GM19463 (cell line): ENCODE data around the gene ANKRD39.
"Not testable (repeated sequence)": the region's sequence is repeated elsewhere in the genome, so short reads cannot be mapped to it uniquely, and the experiment has no call there.

Experiments
- ATAC-seq: cut with Tn5 transposase; IDR thresholded peaks from one replicate; pipeline ENCODE4 v1.9.1; 2021; ENCODE audit warnings: mild to moderate bottlenecking, moderate library complexity; ENCODE audit not compliant: unreplicated experiment

ANKRD39 gene

GRCh38 chr2:96810783-96811192 is 47.0 kb downstream of the ANKRD39 start:
- ATAC-seq, result no peak

DNA sequence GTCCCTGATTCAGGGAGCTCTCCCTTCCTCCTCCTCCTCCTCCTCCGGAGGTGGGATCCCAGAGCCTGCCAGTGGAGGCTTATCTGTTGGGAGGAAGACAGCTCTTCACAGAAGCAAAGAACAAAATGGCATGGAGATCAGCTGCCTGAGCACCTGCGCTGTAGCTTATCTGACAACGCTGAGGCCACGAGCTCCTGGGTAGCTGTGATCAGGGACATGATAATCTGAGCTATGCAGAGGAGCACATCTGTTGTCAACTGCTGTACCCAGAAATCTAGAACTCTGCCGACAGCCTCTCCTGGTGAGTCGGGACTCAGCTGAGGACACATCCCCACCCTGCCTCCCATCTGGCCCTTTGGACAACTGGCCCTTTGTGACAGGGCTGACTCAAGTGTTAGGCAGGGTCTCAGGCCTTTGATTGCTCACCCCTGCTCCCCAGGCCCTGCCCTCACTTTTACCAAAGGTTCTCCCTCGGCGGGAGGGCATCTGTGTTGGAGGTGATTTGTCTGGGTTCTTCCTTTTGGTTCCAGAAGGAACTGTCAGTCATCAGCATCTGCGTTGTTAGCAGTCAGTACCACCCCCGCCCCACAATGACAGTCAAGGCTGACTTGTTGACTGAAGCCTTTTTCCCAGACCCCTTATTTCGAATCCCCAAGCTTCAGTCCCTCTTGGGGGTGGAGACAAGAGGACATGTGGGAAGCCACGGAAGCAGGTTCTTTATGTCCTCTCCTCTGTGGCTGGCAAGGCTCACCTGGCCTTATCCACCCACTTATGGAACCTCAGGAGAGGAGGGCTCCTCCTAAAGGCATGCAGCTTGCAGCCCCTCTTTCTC is 47.6 kb downstream of the ANKRD39 start:
- no peak for ATAC-seq

DNA sequence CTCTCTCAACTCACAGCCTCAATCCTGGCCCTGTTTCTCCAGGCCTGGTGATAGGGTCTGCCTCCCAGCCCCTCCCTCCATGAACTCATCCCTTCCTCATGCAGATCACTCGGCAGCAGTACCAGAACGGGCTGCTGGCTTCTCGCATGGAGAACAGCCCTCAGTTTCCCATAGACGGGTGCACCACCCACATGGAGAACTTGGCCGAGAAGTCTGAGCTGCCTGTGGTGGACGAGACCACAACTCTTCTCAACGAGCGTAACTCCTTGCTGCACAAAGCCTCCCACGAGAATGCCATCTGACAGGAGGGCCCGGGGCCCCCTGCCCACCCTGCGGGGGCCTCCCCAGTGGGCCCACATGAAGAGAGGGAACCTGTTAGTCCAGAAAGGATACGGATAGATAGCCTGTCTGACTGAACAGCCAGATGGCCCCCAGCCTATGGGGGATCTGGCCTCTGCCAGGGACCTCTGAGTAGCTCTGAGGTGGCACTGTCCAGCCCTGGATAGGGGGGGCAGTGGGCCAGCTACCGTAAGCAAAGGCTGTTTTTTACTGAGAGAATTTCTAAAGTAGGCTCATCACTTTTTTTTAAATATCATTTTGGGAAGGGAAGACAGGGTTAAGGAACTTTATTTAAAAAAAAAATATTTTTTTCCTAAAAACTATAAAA is 48.5 kb downstream of the ANKRD39 start:
- ATAC-seq, result no peak

- no peak for ATAC-seq
Measured at GRCh38 chr2:96808176-96808837, 49.5 kb downstream of the ANKRD39 start.

- peak; percentile 5 for ATAC-seq
Measured at GRCh38 chr2:96807127-96807471, 50.7 kb downstream of the ANKRD39 start.

- peak; percentile 69 for ATAC-seq
Measured at GRCh38 chr2:96806468-96807126, 51.2 kb downstream of the ANKRD39 start.

GRCh38 chr2:96805946-96806345 is 51.9 kb downstream of the ANKRD39 start:
- not testable (repeated sequence) for ATAC-seq

GRCh38 chr2:96804986-96805385 is 52.8 kb downstream of the ANKRD39 start:
- ATAC-seq, result no peak

DNA sequence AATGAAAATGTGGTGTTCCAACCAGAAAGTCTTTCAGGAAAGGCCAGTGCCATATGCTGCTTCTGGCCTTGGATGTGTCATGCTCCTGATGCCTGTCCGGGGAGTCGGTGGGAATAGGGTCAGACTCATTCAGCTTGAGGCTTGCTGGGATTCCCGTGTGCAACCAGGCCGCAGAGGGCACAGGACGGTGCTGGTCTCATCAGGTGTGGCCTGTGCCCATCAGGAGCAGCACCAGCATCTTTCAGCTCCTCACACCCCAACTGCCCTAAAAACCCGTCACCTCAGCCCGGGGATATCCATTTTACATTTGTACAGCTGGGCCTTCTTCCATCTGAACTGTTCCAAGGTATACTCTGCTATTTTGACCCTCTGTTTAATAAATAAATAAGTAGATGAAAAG is 55.1 kb downstream of the ANKRD39 start:
- ATAC-seq, result no peak

DNA sequence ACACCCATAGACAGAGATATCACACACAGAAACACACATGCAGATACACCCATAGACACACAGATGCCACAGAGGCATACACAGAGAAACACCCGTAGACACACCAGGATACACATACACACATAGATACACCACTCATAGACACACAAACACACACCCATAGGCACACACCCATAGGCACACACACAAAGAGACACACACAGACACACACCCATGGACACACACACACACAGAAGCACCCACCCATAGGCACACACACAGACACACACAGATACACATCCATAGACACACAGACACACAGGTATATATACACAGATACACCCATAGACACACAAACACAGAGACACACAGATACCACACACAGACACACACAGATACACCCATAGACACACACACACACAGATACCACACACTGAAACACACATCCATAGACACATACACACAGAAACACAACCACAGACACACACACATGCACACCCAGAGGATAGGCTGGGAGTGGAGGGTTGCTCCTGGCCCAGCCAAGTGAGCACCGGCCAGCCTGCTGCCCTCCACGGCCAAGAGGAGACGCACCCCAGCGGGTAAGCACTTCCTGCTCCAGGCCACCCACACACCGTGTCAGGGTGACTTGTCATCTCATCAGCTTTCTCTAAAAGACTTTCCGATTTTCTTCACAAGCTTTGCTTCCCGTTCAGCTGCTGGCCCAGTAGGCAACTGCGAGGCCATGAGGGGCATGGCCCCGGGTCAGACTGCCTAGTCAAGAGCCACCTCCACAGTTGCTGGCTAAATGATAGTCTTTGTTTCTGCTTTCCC is 55.8 kb downstream of the ANKRD39 start:
- ATAC-seq, result peak; percentile 36

- peak; percentile 94 for ATAC-seq
Measured at GRCh38 chr2:96801005-96801785, 56.6 kb downstream of the ANKRD39 start.

DNA sequence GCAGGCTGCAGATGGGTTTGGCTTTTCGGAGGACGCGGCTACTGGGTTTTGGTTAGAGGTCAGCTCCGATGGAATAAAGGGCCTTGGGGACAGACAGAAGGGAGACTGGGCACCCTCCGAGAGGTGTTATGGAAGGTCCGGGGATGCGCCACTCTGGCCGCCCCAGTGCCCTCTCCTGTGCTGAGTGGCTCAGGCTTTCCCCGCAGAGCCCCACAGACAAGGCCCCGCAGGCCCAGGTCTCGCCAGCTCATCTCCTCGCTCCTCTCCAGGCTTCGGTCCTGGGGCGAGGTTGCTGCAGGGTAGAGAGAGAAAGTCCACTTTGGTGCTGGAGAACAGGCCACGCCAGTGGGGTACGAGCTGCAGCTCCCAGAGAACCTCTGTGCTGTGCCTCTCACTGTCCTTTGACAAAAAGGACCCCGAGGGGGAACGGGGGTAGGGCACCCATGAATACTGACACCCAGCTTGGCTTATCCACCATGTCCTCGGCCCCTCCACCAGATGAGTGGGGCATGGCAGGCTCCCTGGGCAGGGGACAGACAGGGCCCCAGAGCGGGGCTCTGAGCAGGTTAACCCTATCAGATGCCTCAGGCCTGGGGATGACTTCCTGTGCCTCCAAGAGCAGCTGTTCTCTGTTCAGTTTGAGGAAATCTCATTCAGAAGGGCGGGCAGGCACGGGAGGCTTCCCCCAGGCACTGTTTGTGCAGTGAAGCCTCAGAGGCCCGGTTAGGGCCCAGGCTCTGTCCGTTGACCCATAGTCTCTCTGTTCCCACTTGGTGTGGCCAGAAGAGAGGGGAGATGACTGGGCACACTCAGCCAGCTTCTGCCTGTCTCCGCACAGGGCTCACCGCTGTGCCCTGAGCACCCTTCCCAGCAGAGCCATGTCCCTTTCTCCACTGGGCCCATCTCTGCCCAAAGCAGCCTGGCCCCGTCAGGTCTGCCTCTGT is 57.5 kb downstream of the ANKRD39 start:
- peak; percentile 22 for ATAC-seq

DNA sequence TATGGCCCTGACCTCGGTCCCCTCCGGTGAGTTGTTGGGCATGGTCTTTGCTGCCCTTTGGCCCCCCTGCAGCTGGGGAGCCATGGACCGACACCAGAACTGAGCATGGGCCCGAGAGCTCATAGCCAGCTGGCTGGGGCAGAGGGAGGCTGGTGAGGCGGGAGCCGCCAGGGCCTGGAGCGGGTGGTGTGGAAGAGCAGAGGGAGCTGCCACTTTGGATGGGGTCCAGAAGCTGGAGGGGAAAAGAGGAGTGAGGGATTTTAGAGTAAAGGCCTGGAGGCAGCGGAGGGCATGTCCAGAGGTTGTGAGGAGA is 58.2 kb downstream of the ANKRD39 start:
- no peak for ATAC-seq

- no peak for ATAC-seq
Measured at GRCh38 chr2:96798733-96799622, 58.8 kb downstream of the ANKRD39 start.
